Erythroblast (primary cell): ENCODE measurements around the gene MPRIP.

Experiments
- GATA1 ChIP-seq: IDR thresholded peaks from 2 replicates; pipeline ENCODE4 v1.6.1; 2011; ENCODE audit warnings: low read depth, mild to moderate bottlenecking, control low read depth, low read length, moderate library complexity
- POLR2A ChIP-seq: IDR thresholded peaks from 2 replicates; pipeline ENCODE4 v1.6.1; 2011; ENCODE audit warnings: mild to moderate bottlenecking, low read length

- TF ChIP-seq GATA1 (no peak), POLR2A (no peak)
Measured at GRCh38 chr17:17151962-17152361, 109.7 kb downstream of the MPRIP start.
